Measurements from ENCODE around the gene SNX8.

SNX8 gene

GRCh38 chr7:2249744-2250323, 64.4 kb downstream of the SNX8 start:
- no peak for TF ChIP-seq CTCF (IDR thresholded peaks at IDR 0.05; ENCODE audit: insufficient read depth, low read length, poor library complexity, severe bottlenecking)
- no peak for DNase-seq (ENCODE audit: extremely low read depth, insufficient read length)
- Histone ChIP-seq H3K4me3 (replicated peaks; ENCODE audit: low read depth, low read length) (no peak overlapping the region), H3K27me3 (replicated peaks; ENCODE audit: control insufficient read depth, insufficient read depth, low read length) (no peaks in the 10 kb centered on the region), H3K36me3 (ENCODE audit: control insufficient read depth, insufficient read depth, low read length) (peaks cover 20% of the 10 kb centered on the region)

GRCh38 chr7:2248984-2249694, 65.1 kb downstream of the SNX8 start:
- H3K36me3 ChIP-seq (ENCODE audit: control insufficient read depth, insufficient read depth, low read length), result peaks cover 14% of the 10 kb centered on the region
- no peak for TF ChIP-seq CTCF (IDR thresholded peaks at IDR 0.05; ENCODE audit: insufficient read depth, low read length, poor library complexity, severe bottlenecking)
- H3K27me3 ChIP-seq (replicated peaks; ENCODE audit: control insufficient read depth, insufficient read depth, low read length), result no peaks in the 10 kb centered on the region
- DNase-seq (ENCODE audit: extremely low read depth, insufficient read length), result peak; percentile 52
- no peak overlapping the region for H3K4me3 ChIP-seq (replicated peaks; ENCODE audit: low read depth, low read length)

- H3K4me3 ChIP-seq (replicated peaks; ENCODE audit: low read depth, low read length), result no peak overlapping the region
- peaks cover 2% of the 10 kb centered on the region for H3K36me3 ChIP-seq (ENCODE audit: control insufficient read depth, insufficient read depth, low read length)
- no peaks in the 10 kb centered on the region for H3K27me3 ChIP-seq (replicated peaks; ENCODE audit: control insufficient read depth, insufficient read depth, low read length)
- no peak for DNase-seq (ENCODE audit: extremely low read depth, insufficient read length)
- TF ChIP-seq CTCF (IDR thresholded peaks at IDR 0.05; ENCODE audit: insufficient read depth, low read length, poor library complexity, severe bottlenecking), result peak; percentile 81
Measured at GRCh38 chr7:2247141-2247995, 66.9 kb downstream of the SNX8 start.

- TF ChIP-seq CTCF (IDR thresholded peaks at IDR 0.05; ENCODE audit: insufficient read depth, low read length, poor library complexity, severe bottlenecking), result no peak
- Histone ChIP-seq H3K4me3 (replicated peaks; ENCODE audit: low read depth, low read length) (no peak overlapping the region), H3K36me3 (ENCODE audit: control insufficient read depth, insufficient read depth, low read length) (no peaks in the 10 kb centered on the region; the same call in none of the 2 replicates), H3K27me3 (replicated peaks; ENCODE audit: control insufficient read depth, insufficient read depth, low read length) (no peaks in the 10 kb centered on the region)
- DNase-seq (ENCODE audit: extremely low read depth, insufficient read length), result no peak
Measured at GRCh38 chr7:2245883-2246675, 68.2 kb downstream of the SNX8 start.

GRCh38 chr7:2244404-2244995, 69.7 kb downstream of the SNX8 start:
- no peak for TF ChIP-seq CTCF (IDR thresholded peaks at IDR 0.05; ENCODE audit: insufficient read depth, low read length, poor library complexity, severe bottlenecking)
- Histone ChIP-seq H3K27me3 (replicated peaks; ENCODE audit: control insufficient read depth, insufficient read depth, low read length) (no peaks in the 10 kb centered on the region), H3K4me3 (replicated peaks; ENCODE audit: low read depth, low read length) (no peak overlapping the region), H3K36me3 (ENCODE audit: control insufficient read depth, insufficient read depth, low read length) (no peaks in the 10 kb centered on the region; the same call in none of the 2 replicates)
- DNase-seq (ENCODE audit: extremely low read depth, insufficient read length), result no peak

Data from GM06990 (cell line).